HG03045 (cell line): ENCODE data around the gene DSC3.
"Not testable (repeated sequence)": the region's sequence is repeated elsewhere in the genome, so short reads cannot be mapped to it uniquely, and the experiment has no call there.

Experiments used
- ATAC-seq: cut with Tn5 transposase; IDR thresholded peaks from one replicate; pipeline ENCODE4 v1.9.1; 2021; ENCODE audit warnings: mild to moderate bottlenecking, moderate library complexity; ENCODE audit not compliant: unreplicated experiment

The DSC3 gene

GRCh38 chr18:30978091-30978490, 64.5 kb downstream of the DSC3 start:
- not testable (repeated sequence) for ATAC-seq

- no peak for ATAC-seq
Observed at GRCh38 chr18:30971338-30971956, 71.1 kb downstream of the DSC3 start.

- no peak for ATAC-seq
Observed at GRCh38 chr18:30970196-30970816, 72.2 kb downstream of the DSC3 start.

- ATAC-seq, result no peak
Observed at GRCh38 chr18:30969670-30970170, 72.8 kb downstream of the DSC3 start.

GRCh38 chr18:30967701-30968100, 74.8 kb downstream of the DSC3 start:
- no peak for ATAC-seq

- ATAC-seq, result no peak
Observed at GRCh38 chr18:30965237-30965636, 77.3 kb downstream of the DSC3 start.

- ATAC-seq, result no peak
Observed at GRCh38 chr18:30960661-30961060, 81.9 kb downstream of the DSC3 start.

- no peak for ATAC-seq
Observed at GRCh38 chr18:30957066-30957465, 85.5 kb downstream of the DSC3 start.

- ATAC-seq, result no peak
Observed at GRCh38 chr18:30954262-30954661, 88.3 kb downstream of the DSC3 start.

GRCh38 chr18:30945761-30946160, 96.8 kb downstream of the DSC3 start:
- no peak for ATAC-seq

GRCh38 chr18:30944773-30945417, 97.6 kb downstream of the DSC3 start:
- no peak for ATAC-seq

GRCh38 chr18:30940952-30941539, 101.5 kb downstream of the DSC3 start:
- ATAC-seq, result no peak
